ENCODE measurements around the gene CD1B.

GRCh38 chr1:158328426-158328825 lies 2.9 kb downstream of the CD1B start:
- TF ChIP-seq POLR2AphosphoS5 (IDR thresholded peaks at IDR 0.05; ENCODE audit: low read depth, low read length) (no peak), SIN3A (IDR thresholded peaks at IDR 0.05; ENCODE audit: borderline replicate concordance, insufficient read depth, low read length) (no peak), REST (IDR thresholded peaks at IDR 0.05; ENCODE audit: insufficient read depth in 1 of 2, low read depth in 2 of 2, low read length in 2 of 2) (no peak)

Measured in PFSK-1 (cell line).